Measurements from ENCODE around the gene MALL. TPM values are rescaled to one million over a fixed set of nuclear protein-coding genes. Genes with fewer than 3 reads are reported as not detected.
A peak's percentile ranks its signal among the peaks of the same experiment; 100 is the strongest.
"Not testable (repeated sequence)": the region's sequence is repeated elsewhere in the genome, so short reads cannot be mapped to it uniquely, and the experiment has no call there.

MALL gene
- total RNA-seq, 1 donor from 2014 or later = 1.1 TPM

- not testable (repeated sequence) for H3K4me1 ChIP-seq; H3K27ac ChIP-seq; H3K9me3 Mint-ChIP-seq; H3K79me2 ChIP-seq (ENCODE audit: low read depth); H3K27me3 Mint-ChIP-seq (ENCODE audit: insufficient read depth, low read depth); H3K27me3 ChIP-seq; DNase-seq (ENCODE audit: low spot score); H3K4me3 Mint-ChIP-seq; H3K36me3 Mint-ChIP-seq; H3K9ac ChIP-seq; H3K4me1 Mint-ChIP-seq; H3K36me3 ChIP-seq; H3K4me3 ChIP-seq; H4K20me1 ChIP-seq (ENCODE audit: low read depth); H3F3A ChIP-seq (ENCODE audit: low read depth); H3K27ac Mint-ChIP-seq; H2AFZ ChIP-seq (replicated peaks); H3K4me2 ChIP-seq; H3K9me3 ChIP-seq (ENCODE audit: low read depth)
These were observed 32.5 kb downstream of the MALL start for GRCh38 chr2:110083162-110083561.

DNA sequence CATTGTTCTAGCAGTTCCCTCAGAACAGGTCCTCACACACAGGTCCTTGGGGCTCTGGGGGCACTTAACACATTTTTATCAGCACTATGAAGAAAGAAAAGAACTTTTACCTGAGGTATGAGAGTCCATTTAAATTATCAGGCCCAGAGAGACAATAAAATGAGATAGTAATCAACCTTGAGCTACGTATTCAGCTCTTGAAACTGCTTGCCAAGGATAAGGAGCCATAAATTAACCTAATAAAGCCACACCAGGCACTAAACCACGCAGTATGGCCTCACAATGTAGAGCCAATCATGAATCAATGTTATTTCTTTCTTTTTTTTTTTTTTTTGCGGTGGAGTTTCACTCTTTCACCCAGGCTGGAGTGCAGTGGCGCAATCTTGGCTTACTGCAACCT, 37.5 kb downstream of the MALL start:
- not testable (repeated sequence) for H3K4me2 ChIP-seq; DNase-seq (ENCODE audit: low spot score); H3K4me3 Mint-ChIP-seq; H3K27me3 ChIP-seq; H4K20me1 ChIP-seq (ENCODE audit: low read depth); H3K4me1 ChIP-seq; H3K9me3 ChIP-seq (ENCODE audit: low read depth); H2AFZ ChIP-seq (replicated peaks); H3K27ac ChIP-seq; H3K9ac ChIP-seq; H3K4me3 ChIP-seq; H3K27me3 Mint-ChIP-seq (ENCODE audit: insufficient read depth, low read depth); H3K36me3 ChIP-seq; H3K27ac Mint-ChIP-seq; H3K36me3 Mint-ChIP-seq; H3F3A ChIP-seq (ENCODE audit: low read depth); H3K4me1 Mint-ChIP-seq; H3K79me2 ChIP-seq (ENCODE audit: low read depth); H3K9me3 Mint-ChIP-seq

- H3K9ac ChIP-seq; H3K4me3 Mint-ChIP-seq; H3K4me2 ChIP-seq; H3K27ac ChIP-seq; H3K27ac Mint-ChIP-seq; H3K79me2 ChIP-seq (ENCODE audit: low read depth); H3F3A ChIP-seq (ENCODE audit: low read depth); H3K27me3 ChIP-seq; H3K36me3 Mint-ChIP-seq; H3K9me3 Mint-ChIP-seq; H3K27me3 Mint-ChIP-seq (ENCODE audit: insufficient read depth, low read depth); H3K36me3 ChIP-seq; H3K4me3 ChIP-seq; H3K4me1 ChIP-seq; DNase-seq (ENCODE audit: low spot score); H3K9me3 ChIP-seq (ENCODE audit: low read depth); H3K4me1 Mint-ChIP-seq; H4K20me1 ChIP-seq (ENCODE audit: low read depth); H2AFZ ChIP-seq (replicated peaks): not testable (repeated sequence)
These were observed 39.7 kb downstream of the MALL start for GRCh38 chr2:110075896-110076295.

DNA sequence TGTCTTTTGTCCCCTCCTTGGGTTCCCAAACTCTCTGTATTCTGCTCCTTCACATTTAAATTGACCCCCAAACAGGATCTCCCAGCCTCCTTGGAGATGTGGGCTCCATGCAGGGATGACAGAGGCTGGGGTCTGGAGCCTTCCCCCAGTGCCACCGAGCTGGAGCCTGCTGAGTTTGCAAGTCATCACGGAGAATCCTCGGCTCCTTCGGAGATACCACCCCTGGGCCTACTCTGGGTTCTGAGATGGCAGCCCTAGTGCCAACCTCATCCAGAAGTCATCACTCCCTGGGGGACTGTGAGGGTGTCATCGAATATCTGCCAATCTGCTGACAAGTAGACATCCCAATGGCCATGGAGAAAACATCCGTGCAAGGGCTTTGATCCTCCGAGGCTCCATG, 45.8 kb downstream of the MALL start:
- not testable (repeated sequence) for H4K20me1 ChIP-seq (ENCODE audit: low read depth); H3K27ac Mint-ChIP-seq
- DNase-seq (ENCODE audit: low spot score) = peak; percentile 0

DNA sequence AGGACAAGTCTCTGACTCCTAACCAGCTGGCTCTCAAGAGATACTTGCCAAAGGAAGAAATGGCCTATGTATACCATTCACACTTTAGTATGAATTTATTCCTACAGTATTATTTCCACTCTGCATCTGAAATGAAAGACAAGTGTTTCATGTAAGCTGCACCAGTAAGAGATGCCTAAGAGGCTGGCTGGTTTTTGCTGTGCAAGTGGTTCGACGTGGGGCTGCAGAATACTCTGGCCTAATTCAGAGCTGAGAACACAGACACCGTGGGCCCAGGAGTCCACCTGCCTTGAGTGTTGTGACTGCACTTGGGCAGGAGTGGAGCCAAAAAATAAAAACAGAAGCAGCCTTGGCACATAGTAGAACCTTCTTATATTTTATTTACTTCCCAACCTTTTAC, 47.5 kb downstream of the MALL start:
- H3K27ac Mint-ChIP-seq; H3K4me1 Mint-ChIP-seq; H3K4me3 ChIP-seq; H3K9ac ChIP-seq; H3K79me2 ChIP-seq (ENCODE audit: low read depth); H3K27me3 ChIP-seq; H3K27ac ChIP-seq; H3F3A ChIP-seq (ENCODE audit: low read depth); H2AFZ ChIP-seq (replicated peaks); H3K4me2 ChIP-seq; H3K36me3 Mint-ChIP-seq; H3K36me3 ChIP-seq; H3K9me3 Mint-ChIP-seq; H3K27me3 Mint-ChIP-seq (ENCODE audit: insufficient read depth, low read depth); H4K20me1 ChIP-seq (ENCODE audit: low read depth); H3K4me3 Mint-ChIP-seq; H3K9me3 ChIP-seq (ENCODE audit: low read depth); H3K4me1 ChIP-seq: not testable (repeated sequence)
- peak; percentile 0 for DNase-seq (ENCODE audit: low spot score)

More for the DNA sequence above, 45.8 kb downstream of the MALL start:
- H3K36me3 ChIP-seq; H2AFZ ChIP-seq (replicated peaks); H3K27me3 Mint-ChIP-seq (ENCODE audit: insufficient read depth, low read depth); H3K4me3 Mint-ChIP-seq; H3K27ac ChIP-seq; H3K4me3 ChIP-seq; H3F3A ChIP-seq (ENCODE audit: low read depth); H3K9me3 ChIP-seq (ENCODE audit: low read depth); H3K4me1 Mint-ChIP-seq; H3K36me3 Mint-ChIP-seq; H3K9ac ChIP-seq; H3K27me3 ChIP-seq; H3K4me1 ChIP-seq; H3K79me2 ChIP-seq (ENCODE audit: low read depth); H3K4me2 ChIP-seq; H3K9me3 Mint-ChIP-seq: not testable (repeated sequence)

DNA sequence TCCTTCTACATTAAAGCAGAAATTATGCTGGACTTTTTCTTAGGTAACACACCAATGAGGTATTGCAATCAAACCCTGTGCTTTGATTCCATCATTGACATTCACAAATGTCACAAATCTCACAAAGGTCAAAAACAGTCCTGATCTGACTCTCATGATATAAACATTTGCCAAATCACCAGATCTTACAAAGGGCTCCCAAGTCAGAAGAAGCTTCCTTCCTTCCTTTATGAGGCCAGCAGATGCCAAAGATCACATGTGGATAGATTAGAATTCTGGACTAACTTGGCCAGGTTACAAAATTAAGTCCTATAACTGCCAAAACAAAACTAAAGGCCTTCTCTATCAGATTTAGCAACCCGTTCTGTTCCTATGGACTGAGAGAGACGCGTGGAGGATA, 53.3 kb downstream of the MALL start:
- H3K36me3 Mint-ChIP-seq; DNase-seq (ENCODE audit: low spot score); H3K9me3 ChIP-seq (ENCODE audit: low read depth); H3K27me3 Mint-ChIP-seq (ENCODE audit: insufficient read depth, low read depth); H3K36me3 ChIP-seq; H3K27ac Mint-ChIP-seq; H3K4me1 ChIP-seq; H3F3A ChIP-seq (ENCODE audit: low read depth); H3K4me3 Mint-ChIP-seq; H2AFZ ChIP-seq (replicated peaks); H3K4me1 Mint-ChIP-seq; H3K9ac ChIP-seq; H3K4me3 ChIP-seq; H4K20me1 ChIP-seq (ENCODE audit: low read depth); H3K4me2 ChIP-seq; H3K27me3 ChIP-seq; H3K79me2 ChIP-seq (ENCODE audit: low read depth); H3K27ac ChIP-seq; H3K9me3 Mint-ChIP-seq: not testable (repeated sequence)

GRCh38 chr2:110060550-110060949, 55.1 kb downstream of the MALL start:
- not testable (repeated sequence) for H3K27ac ChIP-seq; H3K27ac Mint-ChIP-seq; H3K4me1 Mint-ChIP-seq; H3K4me3 Mint-ChIP-seq; H2AFZ ChIP-seq (replicated peaks); H3K9me3 ChIP-seq (ENCODE audit: low read depth); H3K27me3 Mint-ChIP-seq (ENCODE audit: insufficient read depth, low read depth); H3K9ac ChIP-seq; H4K20me1 ChIP-seq (ENCODE audit: low read depth); H3K36me3 Mint-ChIP-seq; H3K4me3 ChIP-seq; H3K27me3 ChIP-seq; H3K79me2 ChIP-seq (ENCODE audit: low read depth); H3K9me3 Mint-ChIP-seq; H3K4me1 ChIP-seq; DNase-seq (ENCODE audit: low spot score); H3F3A ChIP-seq (ENCODE audit: low read depth); H3K36me3 ChIP-seq; H3K4me2 ChIP-seq

DNA sequence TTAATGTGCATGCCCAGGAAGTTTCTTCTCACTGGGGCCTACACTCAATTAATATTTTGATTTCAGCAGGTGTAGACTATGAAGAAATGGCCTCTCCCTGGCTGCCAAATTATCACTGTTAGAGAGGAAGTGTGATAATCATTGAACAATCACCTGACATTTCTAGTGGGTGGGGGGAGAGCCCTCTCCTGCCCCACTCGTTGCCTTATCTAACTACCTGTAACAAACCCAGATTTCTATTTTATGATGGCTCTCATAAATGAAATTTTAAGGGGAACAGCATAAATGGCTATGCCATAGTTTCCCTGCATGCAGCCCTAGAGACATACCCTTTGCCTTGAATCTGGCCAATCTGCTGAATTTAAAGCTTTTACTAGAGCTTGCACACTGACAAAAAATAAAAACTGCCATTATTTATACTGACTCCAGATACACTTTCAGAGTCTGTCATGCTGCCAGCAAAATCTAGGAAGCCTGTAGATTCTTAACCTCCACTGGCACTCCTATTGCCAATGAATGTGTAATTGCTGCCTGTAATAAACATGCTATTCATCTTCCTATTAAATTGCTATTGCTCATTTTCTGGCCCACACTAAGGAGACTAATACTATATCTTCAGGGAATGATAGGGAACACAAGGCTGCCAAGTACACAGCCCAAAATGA, 55.8 kb downstream of the MALL start:
- H4K20me1 ChIP-seq (ENCODE audit: low read depth); H3K79me2 ChIP-seq (ENCODE audit: low read depth); H3F3A ChIP-seq (ENCODE audit: low read depth); H3K9me3 Mint-ChIP-seq; H3K9ac ChIP-seq; H3K27ac ChIP-seq; H3K36me3 ChIP-seq; H3K4me1 ChIP-seq; H3K36me3 Mint-ChIP-seq; H3K4me1 Mint-ChIP-seq; H3K9me3 ChIP-seq (ENCODE audit: low read depth); H3K4me3 ChIP-seq; H3K4me3 Mint-ChIP-seq; H3K27me3 ChIP-seq; H3K27ac Mint-ChIP-seq; DNase-seq (ENCODE audit: low spot score); H3K4me2 ChIP-seq; H2AFZ ChIP-seq (replicated peaks); H3K27me3 Mint-ChIP-seq (ENCODE audit: insufficient read depth, low read depth): not testable (repeated sequence)

Data from neural progenitor cell (in vitro differentiated cells).